ENCODE measurements around the gene F5. TPM values are rescaled to one million over a fixed set of nuclear protein-coding genes. Genes with fewer than 3 reads are reported as not detected.

Gene F5
- total RNA-seq, 4 donors from 2014 or later, result 0.79 to 3.0 (median 1.8) TPM

- DNase-seq, result no peak
- 69% methylated on average over 3 of the region's 3 CpGs for WGBS, 2 donors
- intact Hi-C loops (cut with DNase I), result no loop called here
Measured at GRCh38 chr1:169527001-169527400, 59.3 kb downstream of the F5 start.

DNA sequence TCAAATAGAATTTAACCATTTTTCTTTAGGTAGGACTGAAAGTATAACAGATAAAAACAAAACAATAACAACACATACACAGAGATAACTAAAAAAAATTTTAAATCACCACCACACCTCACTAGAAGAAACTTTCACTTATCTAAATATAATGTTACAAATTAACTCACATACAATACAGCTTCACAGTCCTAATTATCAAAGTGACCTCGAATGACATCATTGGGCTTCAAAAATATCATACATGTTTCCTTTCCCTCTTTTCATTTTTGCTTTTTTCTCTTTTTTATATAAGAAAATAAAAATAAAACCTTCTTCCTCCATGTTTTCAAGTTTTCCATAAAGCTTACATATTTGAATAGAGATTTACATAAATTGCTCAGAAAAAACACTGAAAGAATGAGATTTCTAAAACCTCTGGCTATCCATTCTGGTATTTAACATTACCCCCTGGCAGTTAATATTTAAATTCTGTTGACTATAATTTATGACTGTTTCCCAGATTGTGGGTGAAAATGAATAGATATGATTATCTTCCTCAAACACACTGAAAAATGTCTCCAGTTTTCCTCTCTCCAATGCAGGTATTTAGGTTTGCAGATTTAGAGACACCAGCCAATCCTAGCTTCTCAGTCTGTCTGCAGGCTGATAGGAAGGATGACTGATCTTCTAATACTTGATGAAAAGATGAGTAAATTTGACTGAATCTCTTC lies 60.0 kb downstream of the F5 start:
- H3K27ac ChIP-seq, result peak overlapping the region in 1 of 3 donors; percentile 86
- no peaks in the 10 kb centered on the region for H3K9me3 ChIP-seq
- intact Hi-C loops (cut with DNase I), result no loop called here
- H3K27me3 ChIP-seq, result no peaks in the 10 kb centered on the region
- peaks cover 7 to 42% of the 10 kb centered on the region in 2 donors for H3K4me1 ChIP-seq
- WGBS, 2 donors, result 92 to 93% methylated on average over 1 of the region's 1 CpG
- no peaks in the 10 kb centered on the region for H3K36me3 ChIP-seq
- no peak for TF ChIP-seq POLR2A (IDR thresholded peaks at IDR 0.05)
- TF ChIP-seq CTCF (IDR thresholded peaks at IDR 0.05), result no peak
- DNase-seq, result no peak
- H3K4me3 ChIP-seq (replicated peaks in 1 of 3), result no peak overlapping the region

More at GRCh38 chr1:169527001-169527400, 59.3 kb downstream of the F5 start:
- Histone ChIP-seq H3K27me3 (no peaks in the 10 kb centered on the region), H3K4me3 (replicated peaks in 1 of 3) (no peak overlapping the region), H3K36me3 (no peaks in the 10 kb centered on the region), H3K9me3 (no peaks in the 10 kb centered on the region), H3K4me1 (peaks cover 7 to 42% of the 10 kb centered on the region in 2 donors), H3K27ac (peak overlapping the region in 2 of 3 donors; percentile 86 to 97)
- TF ChIP-seq CTCF (IDR thresholded peaks at IDR 0.05), result no peak
- TF ChIP-seq POLR2A (IDR thresholded peaks at IDR 0.05), result no peak

DNA sequence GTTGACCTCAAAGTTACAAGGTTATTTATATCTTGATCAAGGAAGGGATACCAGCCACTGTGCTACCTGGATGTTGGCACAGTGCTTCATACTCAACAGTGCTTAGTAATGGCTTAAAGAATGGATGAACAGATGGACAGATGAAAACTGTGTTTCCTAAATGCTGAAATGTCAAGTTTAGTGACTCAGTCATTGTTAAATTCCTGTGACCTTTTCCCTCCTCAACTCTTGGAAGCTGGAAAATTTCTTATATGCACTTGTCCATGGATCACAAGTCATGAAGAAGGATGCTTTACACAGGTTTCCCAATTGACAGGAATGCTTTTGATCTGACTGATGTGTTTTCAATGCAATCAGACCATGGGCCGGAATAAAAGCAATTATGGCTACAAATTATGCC lies 60.9 kb downstream of the F5 start:
- 48 to 56% methylated on average over 1 of the region's 1 CpG for WGBS, 2 donors
- Histone ChIP-seq H3K36me3 (no peaks in the 10 kb centered on the region), H3K27me3 (no peaks in the 10 kb centered on the region), H3K4me1 (peaks cover 7 to 40% of the 10 kb centered on the region in 2 donors), H3K27ac (peak overlapping the region in 2 of 3 donors; percentile 19 to 86), H3K9me3 (no peaks in the 10 kb centered on the region), H3K4me3 (replicated peaks in 1 of 3) (no peak overlapping the region)
- no peak for DNase-seq
- no peak for TF ChIP-seq CTCF (IDR thresholded peaks at IDR 0.05)
- no peak for TF ChIP-seq POLR2A (IDR thresholded peaks at IDR 0.05)
- intact Hi-C loops (cut with DNase I), result no loop called here

DNA sequence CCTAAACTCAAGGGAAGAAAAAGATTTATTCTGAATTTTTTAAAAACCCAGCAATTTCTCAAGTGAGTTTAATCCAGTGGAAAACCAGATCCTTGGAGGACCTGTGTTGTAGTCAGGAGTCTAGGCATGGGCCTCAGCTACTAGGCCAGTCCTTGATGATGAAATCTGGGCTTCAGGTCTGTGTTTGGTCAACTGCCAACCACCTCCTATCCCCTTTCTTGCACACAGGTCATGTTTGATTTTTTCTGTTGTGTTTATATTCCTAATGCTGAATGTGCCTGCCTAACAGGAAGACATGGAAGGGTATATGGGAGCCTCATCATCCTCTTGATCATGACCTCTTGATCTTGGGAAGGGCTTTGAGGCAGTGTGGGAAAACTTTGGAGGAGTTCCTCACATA lies 62.4 kb downstream of the F5 start:
- Histone ChIP-seq H3K9me3 (no peaks in the 10 kb centered on the region), H3K4me3 (replicated peaks in 1 of 3) (no peak overlapping the region), H3K4me1 (peaks cover 0 to 31% of the 10 kb centered on the region in 2 donors), H3K27me3 (no peaks in the 10 kb centered on the region), H3K27ac (no peak overlapping the region), H3K36me3 (no peaks in the 10 kb centered on the region)
- intact Hi-C loops (cut with DNase I), result no loop called here
- TF ChIP-seq POLR2A (IDR thresholded peaks at IDR 0.05) (no peak), CTCF (IDR thresholded peaks at IDR 0.05) (no peak)
- DNase-seq, result no peak

DNA sequence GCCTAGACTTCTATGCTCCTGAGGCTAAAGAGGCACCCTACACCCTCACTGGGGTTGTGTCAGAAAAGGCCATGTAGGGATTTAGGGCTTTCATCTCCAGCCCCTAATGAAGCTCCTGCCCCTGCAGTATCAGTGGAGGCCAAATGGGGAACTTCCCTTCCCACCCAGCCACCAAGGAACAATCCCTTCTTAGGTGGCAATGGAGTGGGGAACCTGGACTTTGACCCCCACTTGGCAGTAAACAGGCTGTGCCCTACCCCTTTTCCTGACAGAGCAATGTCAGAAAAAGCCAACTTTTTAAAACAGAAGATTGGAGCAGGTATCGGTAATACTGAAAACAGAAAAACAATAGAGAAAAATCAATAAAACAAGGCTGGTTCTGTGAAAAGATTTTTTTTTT lies 65.1 kb downstream of the F5 start:
- intact Hi-C loops (cut with DNase I), result no loop called here

More for the DNA sequence above, 65.1 kb downstream of the F5 start:
- Histone ChIP-seq H3K4me1 (peaks cover 0 to 10% of the 10 kb centered on the region in 2 donors), H3K4me3 (replicated peaks in 1 of 3) (no peak overlapping the region), H3K9me3 (no peaks in the 10 kb centered on the region), H3K27me3 (no peaks in the 10 kb centered on the region), H3K27ac (no peak overlapping the region), H3K36me3 (no peaks in the 10 kb centered on the region)
- no peak for DNase-seq
- WGBS, 2 donors, result 95 to 96% methylated on average over 1 of the region's 1 CpG
- TF ChIP-seq POLR2A (IDR thresholded peaks at IDR 0.05) (no peak), CTCF (IDR thresholded peaks at IDR 0.05) (no peak)
